K562 (cell line): ENCODE data around the gene CCL21.

Source experiments
- CCAR2 ChIP-seq: fragments of 200-400 bp; formaldehyde crosslinking; IDR thresholded peaks from 2 replicates; pipeline ENCODE4 v1.6.1; 2017; ENCODE audit warnings: mild to moderate bottlenecking, low read depth, low read length
- CHD2 ChIP-seq: IDR thresholded peaks from 2 replicates; pipeline ENCODE4 v1.6.1; 2011; ENCODE audit warnings: low read depth, low read length
- POLR2H ChIP-seq: IDR thresholded peaks from 2 replicates; pipeline ENCODE4 v1.6.1; 2016; ENCODE audit warnings: missing genetic modification characterization, low read depth, mild to moderate bottlenecking, control low read depth, missing compliant biosample characterization, moderate library complexity
- RFX5 ChIP-seq: IDR thresholded peaks from 2 replicates; pipeline ENCODE4 v1.6.1; 2011; ENCODE audit warnings: low read depth, mild to moderate bottlenecking, improper control_type of control experiment, low read length
- TAF1 ChIP-seq: IDR thresholded peaks from 2 replicates; pipeline ENCODE4 v1.6.1; 2011; ENCODE audit warnings: mild to moderate bottlenecking, low read length, moderate library complexity; ENCODE audit not compliant: insufficient read depth, control insufficient read depth, severe bottlenecking; ENCODE audit errors: extremely low read depth
- TOE1 ChIP-seq, 2 experiments: fragments of 450-650 bp in 1 of 2; sonication (generic) in 1 of 2; formaldehyde crosslinking in 1 of 2; IDR thresholded peaks; 2 replicates each; pipeline versions ENCODE4 v1.7.1 to v1.8.0; 2016 to 2022; ENCODE audit warnings: borderline replicate concordance in 2 of 2, mild to moderate bottlenecking in 2 of 2, antibody characterized with exemption in 1 of 2, inconsistent platforms in 1 of 2, low read depth in 1 of 2, missing genetic modification reagents in 1 of 2, moderate library complexity in 1 of 2
- XRCC5 ChIP-seq: fragments of 200-400 bp; formaldehyde crosslinking; IDR thresholded peaks from 2 replicates; pipeline ENCODE4 v1.6.1; 2017; ENCODE audit warnings: low read depth, mild to moderate bottlenecking, low read length
- TF ChIP-seq, protein P1 (sequence below): sonication (generic); formaldehyde crosslinking; IDR thresholded peaks from 2 replicates; pipeline ENCODE4 v1.5.0; 2020; ENCODE audit warnings: missing genetic modification reagents
- TF ChIP-seq, protein P2 (sequence below), 2 experiments: fragments of 450-650 bp in 1 of 2; sonication (generic) in 1 of 2; formaldehyde crosslinking in 1 of 2; IDR thresholded peaks in 1 of 2; conservative IDR thresholded peaks in 1 of 2; 2 replicates each; pipeline versions ENCODE4 v1.6.1 to v1.8.1; 2016 to 2023; ENCODE audit warnings: mild to moderate bottlenecking in 2 of 2, moderate library complexity in 2 of 2, inconsistent platforms in 1 of 2, missing genetic modification reagents in 1 of 2

DNA sequence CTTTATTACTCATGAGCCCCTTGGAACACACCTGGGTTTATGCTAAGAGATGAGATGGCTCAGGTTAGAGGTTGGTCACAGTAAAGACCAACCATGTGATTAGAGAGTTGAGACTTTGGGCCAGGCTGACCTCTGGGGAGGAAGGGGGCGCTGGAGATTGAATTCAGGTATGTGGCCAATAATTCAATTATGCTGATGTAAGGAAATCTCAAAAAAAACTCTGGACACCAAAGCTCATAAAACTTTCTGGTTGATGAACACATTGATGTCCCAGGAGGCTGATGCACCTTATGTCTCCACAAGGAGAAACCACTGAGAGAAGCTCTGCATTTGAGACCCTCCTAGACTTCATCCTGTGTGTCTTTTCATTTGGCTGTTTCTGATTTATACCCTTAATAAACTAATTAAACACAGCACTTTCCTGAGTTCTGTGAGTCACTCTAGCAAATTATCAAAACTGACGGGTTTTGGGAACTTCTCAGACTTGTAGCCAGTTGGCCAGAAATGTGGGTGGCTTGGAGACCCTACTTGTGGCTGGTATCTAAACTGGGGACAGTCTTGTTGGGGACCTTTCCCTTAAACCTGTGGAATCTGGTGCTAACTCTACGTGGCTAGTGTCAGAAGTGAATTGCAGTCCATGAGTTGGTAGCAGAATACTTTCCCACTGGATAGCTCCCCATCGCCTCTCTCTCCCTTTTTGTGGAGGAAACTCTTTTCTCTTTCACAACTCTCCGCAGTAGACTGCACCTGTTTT, 40.0 kb downstream of the CCL21 start:
- TF ChIP-seq POLR2H (tag) (no peak), CCAR2 (no peak), CHD2 (no peak), TAF1 (no peak), TOE1 (IDR thresholded peaks at IDR 0.05; ENCODE audit: borderline replicate concordance) (no peak), TOE1 (CRISPR knock-in tag; IDR thresholded peaks at IDR 0.05; ENCODE audit: borderline replicate concordance, low read depth) (no peak), RFX5 (no peak), XRCC5 (no peak)
- TF ChIP-seq, protein P1, sequence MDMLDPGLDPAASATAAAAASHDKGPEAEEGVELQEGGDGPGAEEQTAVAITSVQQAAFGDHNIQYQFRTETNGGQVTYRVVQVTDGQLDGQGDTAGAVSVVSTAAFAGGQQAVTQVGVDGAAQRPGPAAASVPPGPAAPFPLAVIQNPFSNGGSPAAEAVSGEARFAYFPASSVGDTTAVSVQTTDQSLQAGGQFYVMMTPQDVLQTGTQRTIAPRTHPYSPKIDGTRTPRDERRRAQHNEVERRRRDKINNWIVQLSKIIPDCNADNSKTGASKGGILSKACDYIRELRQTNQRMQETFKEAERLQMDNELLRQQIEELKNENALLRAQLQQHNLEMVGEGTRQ, result no peak
- TF ChIP-seq, protein P2, sequence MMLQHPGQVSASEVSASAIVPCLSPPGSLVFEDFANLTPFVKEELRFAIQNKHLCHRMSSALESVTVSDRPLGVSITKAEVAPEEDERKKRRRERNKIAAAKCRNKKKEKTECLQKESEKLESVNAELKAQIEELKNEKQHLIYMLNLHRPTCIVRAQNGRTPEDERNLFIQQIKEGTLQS (IDR thresholded peaks at IDR 0.05), result no peak
- TF ChIP-seq, protein P2 (CRISPR knock-in tag; conservative IDR thresholded peaks at IDR 0.05), result no peak
